Trophoblast cell (in vitro differentiated cells and primary cell): Measurements from ENCODE around the gene HIPK1.

Source experiments
- DNase-seq, 2 donors: peaks; one replicate each; pipeline ENCODE4 v3.0.0-alpha.2; 2016
- H2AFZ ChIP-seq: 2 replicates; pipeline ENCODE4 v1.6.1; 2013; ENCODE audit warnings: low read length, moderate library complexity, mild to moderate bottlenecking; ENCODE audit not compliant: insufficient read depth, poor library complexity
- H2AK5ac ChIP-seq: 2 replicates; pipeline ENCODE4 v1.6.1; 2013; ENCODE audit warnings: mild to moderate bottlenecking, low read length
- H2BK120ac ChIP-seq: 2 replicates; pipeline ENCODE4 v1.6.1; 2013; ENCODE audit warnings: low read length, mild to moderate bottlenecking, moderate library complexity; ENCODE audit not compliant: insufficient read depth, poor library complexity
- H2BK12ac ChIP-seq: 2 replicates; pipeline ENCODE4 v1.6.1; 2013; ENCODE audit warnings: mild to moderate bottlenecking, low read length, moderate library complexity
- H2BK5ac ChIP-seq: 2 replicates; pipeline ENCODE4 v1.6.1; 2013; ENCODE audit warnings: low read length, low read depth, moderate library complexity, mild to moderate bottlenecking; ENCODE audit not compliant: poor library complexity
- H3K14ac ChIP-seq: 2 replicates; pipeline ENCODE4 v1.6.1; 2013; ENCODE audit warnings: mild to moderate bottlenecking, low read length
- H3K18ac ChIP-seq: 2 replicates; pipeline ENCODE4 v1.6.1; 2013; ENCODE audit warnings: mild to moderate bottlenecking, low read length
- H3K23ac ChIP-seq: 2 replicates; pipeline ENCODE4 v1.6.1; 2013; ENCODE audit warnings: low read length
- H3K27ac ChIP-seq: 2 replicates; pipeline ENCODE4 v1.5.1; 2013; ENCODE audit warnings: low read depth, mild to moderate bottlenecking, inconsistent platforms, low read length, moderate library complexity
- H3K27me3 ChIP-seq: 2 replicates; pipeline ENCODE4 v1.6.1; 2013; ENCODE audit warnings: inconsistent platforms, mild to moderate bottlenecking, low read length, moderate library complexity; ENCODE audit not compliant: insufficient read depth
- H3K36me3 ChIP-seq, 2 experiments: 1 replicate in 1 of 2; 2 replicates in 1 of 2; pipeline ENCODE4 v1.6.1; 2013; ENCODE audit warnings: low read length in 2 of 2, mild to moderate bottlenecking in 2 of 2, moderate library complexity in 1 of 2; ENCODE audit not compliant: insufficient read depth in 2 of 2, control insufficient read depth in 1 of 2
- H3K4ac ChIP-seq: 2 replicates; pipeline ENCODE4 v1.6.1; 2013; ENCODE audit warnings: low read depth, mild to moderate bottlenecking, low read length, moderate library complexity
- H3K4me1 ChIP-seq, 2 experiments: 1 replicate in 1 of 2; 2 replicates in 1 of 2; pipeline ENCODE4 v1.6.1; 2013; ENCODE audit warnings: low read length in 2 of 2, mild to moderate bottlenecking in 2 of 2, moderate library complexity in 1 of 2; ENCODE audit not compliant: insufficient read depth in 2 of 2, control insufficient read depth in 1 of 2
- H3K4me2 ChIP-seq: 2 replicates; pipeline ENCODE4 v1.6.1; 2013; ENCODE audit warnings: inconsistent platforms, mild to moderate bottlenecking, low read length, moderate library complexity
- H3K4me3 ChIP-seq: 2 replicates; pipeline ENCODE4 v1.5.1; 2013; ENCODE audit warnings: mild to moderate bottlenecking, low read depth, low read length, inconsistent platforms
- H3K79me1 ChIP-seq: one replicate; pipeline ENCODE4 v1.6.1; 2013; ENCODE audit warnings: low read length
- H3K79me2 ChIP-seq: 2 replicates; pipeline ENCODE4 v1.6.1; 2013; ENCODE audit warnings: low read length, mild to moderate bottlenecking; ENCODE audit not compliant: control insufficient read depth, insufficient read depth, poor library complexity
- H3K9ac ChIP-seq: 2 replicates; pipeline ENCODE4 v1.6.1; 2013; ENCODE audit warnings: mild to moderate bottlenecking, low read length
- H3K9me3 ChIP-seq: 2 replicates; pipeline ENCODE4 v1.6.1; 2013; ENCODE audit warnings: low read depth, mild to moderate bottlenecking, control low read depth, inconsistent platforms, low read length; ENCODE audit not compliant: insufficient read depth
- H4K12ac ChIP-seq: 2 replicates; pipeline ENCODE4 v1.6.1; 2013; ENCODE audit warnings: low read depth, mild to moderate bottlenecking, low read length, moderate library complexity
- H4K8ac ChIP-seq: 2 replicates; pipeline ENCODE4 v1.6.1; 2013; ENCODE audit warnings: low read depth, mild to moderate bottlenecking, low read length, moderate library complexity
- H4K91ac ChIP-seq: one replicate; pipeline ENCODE4 v1.6.1; 2013; ENCODE audit warnings: low read depth, mild to moderate bottlenecking, low read length, moderate library complexity
- WGBS: extraction: QIAGEN DNeasy Blood & Tissue Kit; methylation state at CpG from one replicate; pipeline ENCODE4 v1.1.7; 2013; ENCODE audit warnings: missing lambda C conversion rate; ENCODE audit not compliant: insufficient read length, insufficient coverage; ENCODE audit errors: extremely low coverage; 5-methylcytosine and 5-hydroxymethylcytosine counted together

Gene HIPK1

GRCh38 chr1:113949007-113949406 is 19.9 kb downstream of the HIPK1 start:
- Histone ChIP-seq H3K4me1 (no peaks in the 10 kb centered on the region), H2BK5ac (no peak overlapping the region), H3K4me2 (no peak overlapping the region), H3K14ac (no peak overlapping the region), H3K36me3 (peaks cover 2 to 6% of the 10 kb centered on the region in 2 experiments), H3K4ac (no peak overlapping the region), H3K79me2 (no peaks in the 10 kb centered on the region), H3K23ac (no peak overlapping the region), H3K79me1 (no peaks in the 10 kb centered on the region), H4K8ac (no peak overlapping the region), H4K12ac (no peak overlapping the region), H3K4me3 (no peak overlapping the region), H2AFZ (no peak overlapping the region), H3K9ac (no peak overlapping the region), H2AK5ac (no peak overlapping the region), H3K18ac (no peak overlapping the region), H2BK12ac (no peak overlapping the region), H3K27ac (no peak overlapping the region), H4K91ac (no peak overlapping the region), H3K27me3 (no peaks in the 10 kb centered on the region), H2BK120ac (no peak overlapping the region), H3K9me3 (no peaks in the 10 kb centered on the region)
- no peak for DNase-seq
- no CpG with 5 or more reads among the region's 5 CpGs for WGBS

GRCh38 chr1:113950908-113951307 is 21.8 kb downstream of the HIPK1 start:
- no peak for DNase-seq
- no peak overlapping the region for H2BK120ac ChIP-seq
- H2BK12ac ChIP-seq: no peak overlapping the region
- H2AFZ ChIP-seq: no peak overlapping the region
- no peak overlapping the region for H4K91ac ChIP-seq
- no peak overlapping the region for H3K27ac ChIP-seq
- no CpG with 5 or more reads among the region's 1 CpG for WGBS
- H3K9me3 ChIP-seq: no peaks in the 10 kb centered on the region
- H3K14ac ChIP-seq: no peak overlapping the region
- no peaks in the 10 kb centered on the region for H3K79me2 ChIP-seq
- no peak overlapping the region for H3K4me3 ChIP-seq
- H3K18ac ChIP-seq: no peak overlapping the region
- no peaks in the 10 kb centered on the region for H3K4me1 ChIP-seq
- no peak overlapping the region for H3K4me2 ChIP-seq
- no peaks in the 10 kb centered on the region for H3K27me3 ChIP-seq
- no peak overlapping the region for H3K23ac ChIP-seq
- no peak overlapping the region for H2BK5ac ChIP-seq
- H3K9ac ChIP-seq: no peak overlapping the region
- H4K8ac ChIP-seq: no peak overlapping the region
- H4K12ac ChIP-seq: no peak overlapping the region
- H3K79me1 ChIP-seq: no peaks in the 10 kb centered on the region
- peaks cover 0 to 5% of the 10 kb centered on the region in 2 experiments for H3K36me3 ChIP-seq
- H2AK5ac ChIP-seq: no peak overlapping the region
- H3K4ac ChIP-seq: no peak overlapping the region

GRCh38 chr1:113951719-113952118 is 22.6 kb downstream of the HIPK1 start:
- WGBS: no CpG with 5 or more reads among the region's 2 CpGs
- H3K79me1 ChIP-seq: no peaks in the 10 kb centered on the region
- no peak overlapping the region for H3K4me2 ChIP-seq
- H3K79me2 ChIP-seq: no peaks in the 10 kb centered on the region
- H4K91ac ChIP-seq: no peak overlapping the region
- no peak overlapping the region for H2BK5ac ChIP-seq
- H3K14ac ChIP-seq: no peak overlapping the region
- no peaks in the 10 kb centered on the region for H3K4me1 ChIP-seq
- H3K23ac ChIP-seq: no peak overlapping the region
- no peak overlapping the region for H3K27ac ChIP-seq
- H2BK120ac ChIP-seq: no peak overlapping the region
- no peaks in the 10 kb centered on the region for H3K27me3 ChIP-seq
- DNase-seq: no peak
- H2AFZ ChIP-seq: no peak overlapping the region
- H2BK12ac ChIP-seq: no peak overlapping the region
- H3K36me3 ChIP-seq: peaks cover 0 to 5% of the 10 kb centered on the region in 2 experiments
- H3K9ac ChIP-seq: no peak overlapping the region
- H3K4me3 ChIP-seq: no peak overlapping the region
- H4K8ac ChIP-seq: no peak overlapping the region
- H3K9me3 ChIP-seq: no peaks in the 10 kb centered on the region
- H2AK5ac ChIP-seq: no peak overlapping the region
- H3K18ac ChIP-seq: no peak overlapping the region
- no peak overlapping the region for H4K12ac ChIP-seq
- H3K4ac ChIP-seq: no peak overlapping the region

- Histone ChIP-seq H3K14ac (no peak overlapping the region), H3K36me3 (peaks cover 3 to 10% of the 10 kb centered on the region in 2 experiments), H3K18ac (no peak overlapping the region), H3K23ac (no peak overlapping the region), H2BK5ac (no peak overlapping the region), H3K9me3 (no peaks in the 10 kb centered on the region), H3K27ac (no peak overlapping the region), H3K9ac (no peak overlapping the region), H3K4me1 (no peaks in the 10 kb centered on the region), H3K79me1 (no peaks in the 10 kb centered on the region), H4K91ac (no peak overlapping the region), H2AFZ (no peak overlapping the region), H2BK120ac (no peak overlapping the region), H3K79me2 (no peaks in the 10 kb centered on the region), H2BK12ac (no peak overlapping the region), H3K4ac (no peak overlapping the region), H3K4me3 (no peak overlapping the region), H2AK5ac (no peak overlapping the region), H3K4me2 (no peak overlapping the region), H4K8ac (no peak overlapping the region), H4K12ac (no peak overlapping the region), H3K27me3 (no peaks in the 10 kb centered on the region)
- no peak for DNase-seq
- no CpG with 5 or more reads among the region's 1 CpG for WGBS
Observed at GRCh38 chr1:113957984-113958383, 28.9 kb downstream of the HIPK1 start.
